Activated CD8-positive, alpha-beta T cell treated with anti-CD3 and anti-CD28 coated beads for 36 hours (primary cell): ENCODE results near the gene LPAR2. TPM values are rescaled to one million over a fixed set of nuclear protein-coding genes. Genes with fewer than 3 reads are reported as not detected.
A peak's percentile ranks its signal among the peaks of the same experiment; 100 is the strongest.

Source experiments
- ATAC-seq: fragments of 200-7000 bp; cut with Tn5 transposase; one replicate; pipeline ENCODE4 v1.10.0; 2021; ENCODE audit warnings: mild to moderate bottlenecking, moderate library complexity
- CTCF ChIA-PET: fragments of 350-600 bp; sonication (Branson Sonifier 250); formaldehyde crosslinking; loops from one replicate; lab custom pipeline; 2021; ENCODE audit warnings: antibody characterized with exemption; lab: Charles Lee
- POLR2A ChIA-PET: fragments of 350-600 bp; sonication (Branson Sonifier 250); formaldehyde crosslinking; loops from one replicate; lab custom pipeline; 2021; ENCODE audit warnings: antibody characterized with exemption; lab: Charles Lee
- DNase-seq: peaks from one replicate; pipeline ENCODE4 v3.0.0-alpha.2; 2020
- H3K27ac Mint-ChIP-seq: one replicate; pipeline ENCODE4 v1.8.0; 2021; ENCODE audit warnings: mild to moderate bottlenecking, mixed read lengths
- H3K27me3 Mint-ChIP-seq: one replicate; pipeline ENCODE4 v1.8.0; 2021; ENCODE audit warnings: mixed read lengths
- H3K36me3 Mint-ChIP-seq: one replicate; pipeline ENCODE4 v1.8.0; 2021; ENCODE audit warnings: low read depth, mixed read lengths
- H3K4me1 Mint-ChIP-seq: one replicate; pipeline ENCODE4 v1.8.0; 2021; ENCODE audit warnings: low read depth, mixed read lengths
- H3K4me3 Mint-ChIP-seq: one replicate; pipeline ENCODE4 v1.8.0; 2021; ENCODE audit warnings: mild to moderate bottlenecking, moderate library complexity, mixed read lengths
- H3K9me3 Mint-ChIP-seq: one replicate; pipeline ENCODE4 v1.8.0; 2021; ENCODE audit warnings: mixed read lengths
- intact Hi-C: fragments of 100-400 bp; cut with micrococcal nuclease; formaldehyde crosslinking; loops from one replicate; pipeline ENCODE4 v1.10.0; 2022
- total RNA-seq, 2 experiments: library from RNA; stranded (reverse); gene quantifications; one replicate each; pipeline ENCODE4 v1.2.3, GENCODE V29; 2021
- TF ChIP-seq, protein P1 (sequence below): fragments of 200-600 bp; IDR thresholded peaks from one replicate; pipeline ENCODE4 v1.8.0; 2022; ENCODE audit warnings: antibody characterized with exemption, mild to moderate bottlenecking

LPAR2 gene
- total RNA-seq, result 10 to 100 TPM; 26.6 to 28.2 TPM

DNA sequence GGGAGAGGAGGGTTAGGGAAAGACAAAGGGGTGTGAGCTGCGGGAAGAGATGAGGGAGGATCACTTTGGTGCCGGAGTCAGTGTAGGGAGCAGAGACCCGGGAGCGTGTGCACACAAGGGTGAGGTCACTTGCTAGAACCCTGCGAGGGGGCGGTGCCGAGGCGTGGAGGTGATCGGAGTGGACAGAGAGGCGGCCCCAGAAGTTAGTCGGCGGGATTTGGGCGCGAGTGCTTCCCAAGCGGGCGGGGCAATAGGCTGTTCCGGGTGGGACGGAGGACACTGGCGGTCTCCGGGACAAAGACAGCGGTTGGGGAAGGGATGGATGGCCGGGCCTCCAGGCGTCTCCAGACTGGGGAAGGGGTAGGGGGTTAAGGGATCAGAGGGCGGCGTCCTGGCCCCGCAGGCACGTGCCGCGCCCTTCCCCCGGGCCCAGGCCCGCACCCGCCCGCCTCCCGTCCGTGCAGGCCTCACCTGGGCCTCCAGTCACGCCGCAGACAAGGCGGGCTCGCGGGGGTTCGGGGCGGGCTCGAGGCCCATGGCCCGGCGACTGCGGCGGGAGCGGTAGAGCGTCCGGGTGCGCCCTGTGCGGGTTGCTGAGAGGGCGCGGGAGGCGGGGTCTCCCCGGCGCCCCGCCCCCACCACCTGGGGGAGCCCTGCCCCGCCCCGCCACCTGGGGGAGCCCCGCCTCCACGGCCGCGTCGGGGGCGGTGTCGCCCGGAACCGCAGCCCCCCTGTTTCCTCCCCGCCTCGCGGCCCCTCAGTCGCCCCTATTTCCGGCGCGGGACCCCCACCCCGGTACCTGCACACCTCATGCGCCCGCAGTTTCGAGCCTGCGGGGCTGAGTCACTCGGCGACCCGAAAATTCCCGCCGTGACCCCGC is at the start of gene LPAR2:
Gene LPAR2 (minus strand): TSS at position 600 of the 880 bp plus-strand sequence. CDS start 945 bp downstream, outside the sequence.
- no peaks in the 10 kb centered on the region for H3K9me3 Mint-ChIP-seq
- intact Hi-C loops, result no loop called here
- POLR2A ChIA-PET, result interaction anchor here (0.6 to 3.2 kb wide), 14 partner anchors 8 to 434 kb away, joined by 3 to 15 read pairs (median 5); partner anchors contain the start of genes ATP13A1, GMIP, NDUFA13 and ZNF101
- ATAC-seq (peak; percentile 78), DNase-seq (peak; percentile 79)
- H3K4me1 Mint-ChIP-seq, result peaks cover 24% of the 10 kb centered on the region
- H3K27me3 Mint-ChIP-seq, result no peaks in the 10 kb centered on the region
- CTCF ChIA-PET, result interaction anchor here (1.1 to 3.5 kb wide), 6 partner anchors 11 to 96 kb away, joined by 3 to 15 read pairs (median 6); no protein-coding TSS in a partner anchor
- peak within 1 kb of the TSS; percentile 85 for H3K4me3 Mint-ChIP-seq
- H3K27ac Mint-ChIP-seq, result peak within 1 kb of the TSS; percentile 94
- H3K36me3 Mint-ChIP-seq, result peaks cover 39% of the 10 kb centered on the region
- TF ChIP-seq, protein P1, sequence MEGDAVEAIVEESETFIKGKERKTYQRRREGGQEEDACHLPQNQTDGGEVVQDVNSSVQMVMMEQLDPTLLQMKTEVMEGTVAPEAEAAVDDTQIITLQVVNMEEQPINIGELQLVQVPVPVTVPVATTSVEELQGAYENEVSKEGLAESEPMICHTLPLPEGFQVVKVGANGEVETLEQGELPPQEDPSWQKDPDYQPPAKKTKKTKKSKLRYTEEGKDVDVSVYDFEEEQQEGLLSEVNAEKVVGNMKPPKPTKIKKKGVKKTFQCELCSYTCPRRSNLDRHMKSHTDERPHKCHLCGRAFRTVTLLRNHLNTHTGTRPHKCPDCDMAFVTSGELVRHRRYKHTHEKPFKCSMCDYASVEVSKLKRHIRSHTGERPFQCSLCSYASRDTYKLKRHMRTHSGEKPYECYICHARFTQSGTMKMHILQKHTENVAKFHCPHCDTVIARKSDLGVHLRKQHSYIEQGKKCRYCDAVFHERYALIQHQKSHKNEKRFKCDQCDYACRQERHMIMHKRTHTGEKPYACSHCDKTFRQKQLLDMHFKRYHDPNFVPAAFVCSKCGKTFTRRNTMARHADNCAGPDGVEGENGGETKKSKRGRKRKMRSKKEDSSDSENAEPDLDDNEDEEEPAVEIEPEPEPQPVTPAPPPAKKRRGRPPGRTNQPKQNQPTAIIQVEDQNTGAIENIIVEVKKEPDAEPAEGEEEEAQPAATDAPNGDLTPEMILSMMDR, result no peak

DNA sequence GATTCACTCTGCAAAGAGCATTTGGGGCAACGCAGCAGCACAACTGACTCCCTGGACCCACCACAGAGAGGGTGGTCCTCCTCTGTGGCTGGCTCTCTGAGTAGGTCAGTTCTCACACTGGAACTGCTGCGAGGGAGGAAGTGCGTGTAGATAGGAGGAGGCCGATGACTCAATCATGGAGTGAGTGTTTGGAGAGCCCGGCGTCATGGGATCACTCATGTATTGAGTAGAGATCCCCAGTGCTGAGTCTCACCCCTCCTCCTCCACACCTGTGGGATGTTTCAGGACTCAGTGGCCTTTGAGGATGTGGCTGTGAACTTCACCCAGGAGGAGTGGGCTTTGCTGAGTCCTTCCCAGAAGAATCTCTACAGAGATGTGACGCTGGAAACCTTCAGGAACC is 49.6 kb upstream of the LPAR2 start:
- Mint-ChIP-seq H3K27me3 (no peaks in the 10 kb centered on the region), H3K27ac (no peak overlapping the region), H3K4me1 (peaks cover 20% of the 10 kb centered on the region), H3K4me3 (no peak overlapping the region), H3K36me3 (peaks cover 96% of the 10 kb centered on the region), H3K9me3 (peaks cover 49% of the 10 kb centered on the region)
- DNase-seq (no peak), ATAC-seq (no peak)
- ChIA-PET POLR2A (interaction anchor here (1.7 kb wide), 1 partner anchor 8 kb away, joined by 5 read pairs; no protein-coding TSS in a partner anchor), CTCF (no interaction called here)
- TF ChIP-seq, protein P1, result no peak
- intact Hi-C loops, result no loop called here

DNA sequence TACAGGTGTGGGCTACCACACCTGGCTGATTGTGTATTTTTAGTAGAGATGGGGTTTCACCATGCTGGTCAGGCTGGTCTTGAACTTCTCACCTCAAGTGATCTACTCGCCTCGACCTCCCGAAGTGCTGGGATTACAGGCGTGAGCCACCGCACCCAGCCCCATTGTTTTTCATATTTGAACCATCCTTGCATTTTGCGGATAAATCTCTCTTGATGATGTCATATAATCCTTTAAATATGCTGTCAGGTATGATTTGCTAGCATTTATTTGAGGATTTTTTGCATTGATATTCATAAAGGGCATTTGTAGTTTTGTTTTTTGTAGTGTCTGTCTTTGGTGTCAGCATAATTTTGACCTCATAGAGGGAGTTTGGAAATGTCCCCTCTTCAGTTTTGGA is 46.3 kb upstream of the LPAR2 start:
- Mint-ChIP-seq H3K27me3 (no peaks in the 10 kb centered on the region), H3K4me3 (no peak overlapping the region), H3K4me1 (peaks cover 35% of the 10 kb centered on the region), H3K36me3 (peaks cover 96% of the 10 kb centered on the region), H3K27ac (peak overlapping the region; percentile 61), H3K9me3 (peaks cover 43% of the 10 kb centered on the region)
- ATAC-seq, result no peak
- ChIA-PET CTCF (no interaction called here), POLR2A (no interaction called here)
- intact Hi-C loops, result no loop called here
- TF ChIP-seq, protein P1, result no peak
- no peak for DNase-seq

DNA sequence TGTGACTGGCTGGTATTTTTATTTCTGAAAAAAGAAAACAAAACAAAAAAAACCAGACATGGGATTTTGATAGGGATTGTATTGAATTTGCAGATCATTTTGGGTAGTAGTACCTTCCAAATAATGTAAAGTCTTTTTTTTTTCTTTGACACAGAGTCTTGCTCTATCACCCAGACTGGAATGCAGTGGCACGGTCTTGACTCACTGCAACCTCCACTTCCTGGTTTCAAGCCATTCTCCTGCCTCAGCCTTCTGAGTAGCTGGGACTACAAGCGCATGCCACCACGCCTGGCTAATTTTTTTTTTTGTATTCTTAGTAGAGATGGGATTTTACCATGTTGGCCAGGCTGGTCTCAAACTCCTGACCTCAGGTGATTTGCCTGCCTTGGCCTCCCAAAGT is 44.8 kb upstream of the LPAR2 start:
- CTCF ChIA-PET, result interaction anchor here (1.5 kb wide), 1 partner anchor 140 kb away, joined by 3 read pairs; no protein-coding TSS in a partner anchor
- no peak for ATAC-seq
- Mint-ChIP-seq H3K27me3 (no peaks in the 10 kb centered on the region), H3K4me1 (peaks cover 37% of the 10 kb centered on the region), H3K4me3 (no peak overlapping the region), H3K9me3 (peaks cover 33% of the 10 kb centered on the region), H3K36me3 (peaks cover 83% of the 10 kb centered on the region), H3K27ac (no peak overlapping the region)
- intact Hi-C loops, result no loop called here
- POLR2A ChIA-PET, result interaction anchor here (0.9 to 1.1 kb wide), 2 partner anchors 12 to 59 kb away, joined by 3 to 6 read pairs; no protein-coding TSS in a partner anchor
- no peak for DNase-seq
- TF ChIP-seq, protein P1, result no peak
